NOMO-1 (cell line): ENCODE measurements around the gene RPL35.
A peak's percentile ranks its signal among the peaks of the same experiment; 100 is the strongest.

Source experiments
- DNase-seq, 2 experiments: peaks; one replicate each; lab custom pipeline; 2025; ENCODE audit not compliant: unreplicated experiment in 2 of 2; lab: John Stamatoyannopoulos, UW

The RPL35 gene

DNA sequence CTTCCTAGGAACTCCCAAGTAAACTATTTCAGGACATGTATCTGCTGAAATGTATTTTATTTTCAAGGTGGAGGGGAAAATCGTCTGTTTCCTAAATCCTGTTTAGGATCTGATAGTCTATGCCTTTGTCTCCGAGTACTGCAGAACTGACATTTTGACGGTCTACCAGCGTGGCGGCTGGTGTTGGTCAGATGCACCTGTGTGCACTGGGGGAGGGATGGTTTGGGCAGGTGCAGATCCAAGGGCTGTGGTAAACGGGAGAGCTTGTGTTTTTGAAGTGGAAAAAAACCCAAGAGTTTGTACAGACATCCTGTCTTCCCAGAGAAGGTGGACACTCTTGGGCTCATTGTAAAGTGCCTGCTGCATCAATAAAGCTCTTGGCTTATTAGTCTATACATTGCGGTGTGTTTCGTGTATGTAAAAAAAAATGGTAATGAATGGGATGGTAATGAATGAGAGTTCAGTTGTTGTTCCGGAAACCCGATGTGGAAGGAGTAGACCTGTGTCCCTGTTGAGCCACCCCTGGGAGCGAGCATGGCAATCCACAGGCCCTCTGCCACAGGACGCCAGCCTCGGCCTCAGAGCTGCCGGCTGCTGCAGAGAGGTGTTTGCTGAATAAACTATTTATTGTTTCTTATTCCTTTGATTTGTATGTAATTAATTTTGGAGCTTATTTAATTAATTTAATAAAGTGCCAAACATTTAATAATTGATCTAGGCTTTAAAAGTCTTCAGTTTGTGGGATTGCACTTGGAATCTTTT, 15.4 kb upstream of the RPL35 start:
- no peak for DNase-seq

DNA sequence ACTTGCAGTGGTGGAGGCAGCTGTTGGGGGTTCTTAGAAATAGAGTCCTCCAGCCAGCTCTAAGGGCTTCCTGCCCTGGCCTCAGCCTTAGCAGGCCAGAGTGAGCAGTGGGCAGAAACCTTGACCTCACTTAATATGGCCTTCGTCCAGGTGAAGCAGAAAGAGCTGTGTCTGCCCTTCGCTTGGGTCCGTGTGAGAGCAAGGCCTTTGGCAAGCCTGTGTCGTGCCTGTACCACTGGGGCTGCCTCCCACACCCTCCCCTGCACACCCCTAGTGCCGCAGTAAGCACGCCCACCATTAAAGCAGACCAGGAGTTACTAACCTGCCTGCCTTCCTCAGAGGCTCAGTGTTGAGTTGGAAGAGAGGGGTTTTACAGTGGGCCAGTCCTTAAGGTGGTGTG, 13.7 kb upstream of the RPL35 start:
- DNase-seq, result no peak

- no peak for DNase-seq
Measured at GRCh38 chr9:124873664-124874063, 11.9 kb upstream of the RPL35 start.

GRCh38 chr9:124871156-124871561, 9.4 kb upstream of the RPL35 start:
- no peak for DNase-seq

GRCh38 chr9:124870723-124871122, 9.0 kb upstream of the RPL35 start:
- no peak for DNase-seq

GRCh38 chr9:124869986-124870560, 8.3 kb upstream of the RPL35 start:
- peak; percentile 31 to 40 for DNase-seq

GRCh38 chr9:124869466-124869985, 7.8 kb upstream of the RPL35 start:
- DNase-seq, result peak in 1 of 2 experiments; percentile 24

GRCh38 chr9:124868511-124869465, 7.0 kb upstream of the RPL35 start:
- peak; percentile 73 to 93 for DNase-seq

DNA sequence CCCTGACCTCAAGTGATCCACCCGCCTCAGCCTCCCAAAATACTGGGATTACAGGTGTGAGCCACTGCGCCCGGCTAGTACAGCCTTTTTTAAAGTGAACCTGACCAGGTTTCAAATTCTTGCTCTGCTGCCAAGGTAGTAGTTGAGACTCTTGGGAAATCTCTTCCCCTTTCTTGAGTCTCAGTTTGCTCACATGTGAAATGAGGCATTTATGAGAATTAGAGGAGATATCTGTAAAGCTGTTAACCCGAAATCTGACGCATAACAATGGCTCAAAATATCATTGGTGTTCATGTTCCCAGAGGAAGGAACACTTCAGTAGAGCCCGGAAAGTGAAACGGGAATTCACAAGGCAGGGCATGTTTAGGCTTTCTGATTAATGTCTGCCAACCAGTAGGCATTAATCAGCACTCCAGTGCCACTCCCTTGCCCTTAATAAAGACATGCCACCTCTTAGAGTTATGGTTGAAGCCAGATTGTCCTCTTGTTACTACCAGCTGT, 1.7 kb upstream of the RPL35 start:
- peak in 1 of 2 experiments; percentile 30 for DNase-seq

- DNase-seq, result no peak
Measured at GRCh38 chr9:124860582-124861341, 995 bp downstream of the RPL35 start.

- no peak for DNase-seq
Measured at GRCh38 chr9:124859803-124860581, 1.8 kb downstream of the RPL35 start.

DNA sequence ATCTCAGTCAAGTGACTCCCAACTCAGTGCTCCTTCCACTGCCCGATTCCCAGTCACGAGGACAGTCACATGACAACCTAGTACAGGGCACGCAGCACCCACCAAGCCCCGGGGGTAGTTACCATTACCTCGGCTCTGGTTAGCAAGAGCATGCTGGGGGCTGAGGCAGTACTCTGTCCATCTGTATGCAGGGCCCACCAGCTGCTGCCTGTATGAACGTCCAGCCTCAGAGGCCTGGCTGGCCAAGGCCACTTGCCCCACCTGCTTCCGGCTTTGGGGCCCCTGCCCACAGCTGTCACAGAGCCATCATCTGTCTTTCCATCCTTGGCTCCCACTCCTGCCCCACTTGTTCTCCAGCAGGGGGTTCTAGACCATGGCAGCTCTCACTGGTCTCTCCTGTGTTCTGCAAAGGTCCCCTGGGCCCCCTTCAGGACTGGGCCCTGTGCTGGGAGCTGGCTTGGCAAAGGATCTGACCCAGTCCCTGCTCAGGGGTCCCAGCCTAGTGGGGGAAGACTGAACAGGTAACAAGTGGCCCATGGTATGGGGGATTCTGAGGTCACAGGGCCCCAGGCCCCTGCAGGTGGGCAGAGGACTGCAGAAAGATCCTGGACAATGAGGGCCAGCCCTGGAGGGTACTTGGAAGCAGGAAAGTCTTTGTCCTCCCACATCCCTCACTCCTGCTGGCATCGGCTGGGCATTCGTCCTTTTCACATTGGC, 3.3 kb downstream of the RPL35 start:
- DNase-seq, result no peak

DNA sequence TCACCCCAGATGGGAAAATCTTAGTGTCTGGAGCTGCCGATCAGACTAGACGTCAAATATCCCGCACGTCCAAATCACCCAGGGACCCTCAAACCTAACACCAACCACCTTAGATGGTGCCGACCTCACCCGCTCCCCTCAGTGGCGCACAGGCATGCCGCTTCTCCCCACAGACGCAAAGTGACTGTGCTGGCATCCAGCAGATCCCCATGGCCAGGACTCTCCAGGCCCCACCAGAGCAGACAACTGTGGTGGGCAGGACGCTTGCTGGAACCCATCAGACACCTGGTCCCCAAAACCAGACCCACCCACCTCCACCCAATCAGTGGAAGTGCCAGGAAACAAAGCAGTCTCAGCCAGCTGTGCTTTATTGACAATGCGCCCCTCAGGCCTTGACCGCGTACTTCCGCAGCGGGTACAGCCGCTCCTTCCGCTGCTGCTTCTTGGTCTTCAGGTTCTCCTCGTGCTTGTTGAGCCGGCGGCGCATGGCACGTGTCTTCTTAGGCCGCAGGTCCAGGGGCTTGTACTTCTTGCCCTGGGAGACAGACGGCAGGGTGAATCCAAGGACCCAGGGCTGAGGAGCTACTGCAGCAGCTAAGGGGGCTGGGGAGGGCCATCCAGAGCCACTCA, 4.1 kb downstream of the RPL35 start:
- no peak for DNase-seq

DNA sequence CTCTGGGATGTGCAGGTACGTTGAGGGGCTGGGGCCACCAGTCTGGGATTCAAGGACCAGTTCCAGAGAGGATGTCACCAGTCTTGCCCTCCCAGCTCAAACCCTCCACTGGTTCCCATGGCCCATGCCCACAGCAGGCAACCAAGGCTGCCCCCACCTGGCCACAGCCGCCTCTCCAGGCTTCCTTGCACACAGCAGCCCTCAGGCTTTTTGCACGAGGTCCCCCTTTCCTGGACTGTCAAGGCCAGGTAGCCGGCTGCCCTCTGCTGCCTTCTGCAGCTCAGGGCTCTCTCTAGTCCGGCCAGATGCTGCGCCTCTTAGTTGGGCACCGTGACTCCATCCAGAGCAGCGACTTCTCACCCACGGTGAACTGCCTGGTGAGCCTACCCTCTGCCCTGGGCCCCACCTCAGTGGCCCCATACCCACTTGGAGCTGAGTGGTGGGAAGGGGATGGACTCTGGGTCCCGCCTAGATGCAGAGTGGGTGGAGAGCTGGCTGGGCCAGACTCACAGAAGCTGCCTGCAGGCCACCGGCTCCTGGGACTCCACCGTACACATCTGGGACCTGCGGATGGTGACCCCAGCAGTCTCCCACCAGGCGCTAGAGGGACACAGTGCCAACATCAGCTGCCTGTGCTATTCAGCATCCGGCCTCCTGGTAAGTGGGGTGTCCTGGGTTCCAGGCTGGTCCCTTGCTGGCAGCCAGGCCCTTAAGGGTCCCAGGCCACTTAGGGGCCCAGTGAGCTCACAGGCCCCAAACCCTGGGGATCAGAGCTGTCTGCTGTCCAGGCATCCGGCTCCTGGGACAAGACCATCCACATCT, 5.6 kb downstream of the RPL35 start:
- peak; percentile 19 to 31 for DNase-seq

- DNase-seq, result no peak
Measured at GRCh38 chr9:124855566-124855943, 6.2 kb downstream of the RPL35 start.

DNA sequence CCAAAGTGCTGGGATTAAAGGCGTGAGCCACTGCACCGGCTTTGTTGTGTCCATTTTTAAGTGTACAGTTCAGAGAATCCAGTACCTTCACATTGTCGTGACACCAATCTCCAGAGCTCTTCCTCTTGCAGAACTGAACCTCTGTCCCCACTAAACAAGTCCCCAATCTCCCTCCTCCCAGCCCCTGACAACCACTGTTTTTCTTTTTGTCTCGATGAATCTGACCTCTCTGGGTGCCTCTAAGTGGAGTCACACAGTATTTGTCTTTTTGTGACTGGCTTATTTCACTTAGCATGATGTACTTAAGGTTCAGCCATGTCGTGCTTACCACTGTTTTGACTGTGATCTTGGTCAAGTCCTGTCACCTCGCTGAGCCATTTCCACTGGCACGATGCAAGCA, 6.9 kb downstream of the RPL35 start:
- no peak for DNase-seq

GRCh38 chr9:124854161-124854560, 7.6 kb downstream of the RPL35 start:
- no peak for DNase-seq
